CD1c-positive myeloid dendritic cell (primary cell): ENCODE measurements around the gene GET4.

Experiments used
- DNase-seq: peaks from one replicate; pipeline ENCODE4 v3.0.0-alpha.2; 2016; ENCODE audit errors: extremely low spot score

Gene GET4

GRCh38 chr7:945556-946255, 69.4 kb downstream of the GET4 start:
- no peak for DNase-seq
